NCI-H2171 treated with DMSO at 0.1 percent for 48 hours (cell line): ENCODE results near the gene TRMT5.

ENCODE experiments used
- DNase-seq: peaks from one replicate; lab custom pipeline; 2025; lab: John Stamatoyannopoulos, UW

Gene TRMT5

GRCh38 chr14:60980811-60981632, at the start of gene TRMT5, which contains the start of gene SLC38A6:
Gene TRMT5 (minus strand): TSS chr14:60981079. CDS start chr14:60980973, 106 bp downstream.
Gene SLC38A6 (plus strand): TSS chr14:60981245. CDS start chr14:60981278, 33 bp downstream.
- peak; percentile 97 for DNase-seq

- DNase-seq = no peak
Observed at GRCh38 chr14:61026526-61026925, 45.6 kb upstream of the TRMT5 start.

- peak; percentile 83 for DNase-seq
Observed at GRCh38 chr14:61025251-61026223, 44.7 kb upstream of the TRMT5 start.

GRCh38 chr14:61019537-61019936, 38.7 kb upstream of the TRMT5 start:
- DNase-seq = no peak

- no peak for DNase-seq
Observed at GRCh38 chr14:61003571-61003970, 22.7 kb upstream of the TRMT5 start.

- no peak for DNase-seq
Observed at GRCh38 chr14:60999536-60999935, 18.7 kb upstream of the TRMT5 start.

- DNase-seq = no peak
Observed at GRCh38 chr14:60998617-60999016, 17.7 kb upstream of the TRMT5 start.

GRCh38 chr14:60989599-60989998, 8.7 kb upstream of the TRMT5 start:
- no peak for DNase-seq

GRCh38 chr14:60986500-60986899, 5.6 kb upstream of the TRMT5 start:
- DNase-seq = no peak

- no peak for DNase-seq
Observed at GRCh38 chr14:60984196-60984595, 3.3 kb upstream of the TRMT5 start.

GRCh38 chr14:60981633-60982455, 965 bp upstream of the TRMT5 start:
- DNase-seq = no peak

GRCh38 chr14:60977847-60978246, 3.0 kb downstream of the TRMT5 start:
- DNase-seq = peak; percentile 16

- DNase-seq = no peak
Observed at GRCh38 chr14:60975551-60975950, 5.3 kb downstream of the TRMT5 start.

GRCh38 chr14:60974090-60974651, 6.7 kb downstream of the TRMT5 start:
- DNase-seq = no peak

GRCh38 chr14:60973070-60973469, 7.8 kb downstream of the TRMT5 start:
- DNase-seq = no peak

- DNase-seq = no peak
Observed at GRCh38 chr14:60972295-60972694, 8.6 kb downstream of the TRMT5 start.

GRCh38 chr14:60971271-60971670, 9.6 kb downstream of the TRMT5 start:
- DNase-seq = no peak

- DNase-seq = no peak
Observed at GRCh38 chr14:60970146-60970545, 10.7 kb downstream of the TRMT5 start.

- DNase-seq = no peak
Observed at GRCh38 chr14:60968671-60969070, 12.2 kb downstream of the TRMT5 start.

- no peak for DNase-seq
Observed at GRCh38 chr14:60968099-60968498, 12.8 kb downstream of the TRMT5 start.

- DNase-seq = no peak
Observed at GRCh38 chr14:60965402-60965801, 15.5 kb downstream of the TRMT5 start.
